Bronchial epithelial cell (primary cell): ENCODE data around the gene GTF3C4. TPM values are rescaled to one million over a fixed set of nuclear protein-coding genes. Genes with fewer than 3 reads are reported as not detected.

Experiments
- DNase-seq: peaks from one replicate; pipeline ENCODE4 v3.0.0-alpha.2; 2010; ENCODE audit warnings: low read depth
- FAIRE-seq: peaks from 2 replicates; lab custom pipeline; 2011; peaks lifted over from hg19 to GRCh38; lab: Jason Lieb, UNC
- H3K27me3 ChIP-seq: 2 replicates; pipeline ENCODE4 v1.5.1; 2011; ENCODE audit warnings: low read length; ENCODE audit not compliant: control insufficient read depth, insufficient read depth
- H3K36me3 ChIP-seq: 2 replicates; pipeline ENCODE4 v1.5.1; 2011; ENCODE audit warnings: low read length; ENCODE audit not compliant: control insufficient read depth, insufficient read depth
- H3K4me3 ChIP-seq: 2 replicates; pipeline ENCODE4 v1.5.1; 2011; ENCODE audit warnings: mild to moderate bottlenecking, low read depth, low read length, control low read depth
- total RNA-seq: library from RNA; depleted of rRNA; stranded (reverse); fragments of >200 nt; gene quantifications from 2 replicates; pipeline ENCODE4 v1.2.1, GENCODE V29; 2014
- TF ChIP-seq, protein P1 (sequence below): IDR thresholded peaks from 2 replicates; pipeline ENCODE4 v1.5.1; 2011; ENCODE audit warnings: mild to moderate bottlenecking, moderate library complexity, low read length, control low read depth, inconsistent platforms; ENCODE audit not compliant: insufficient read depth, severe bottlenecking

The GTF3C4 gene
- total RNA-seq, 1 donor from 2014 or later, result 9.5 TPM

DNA sequence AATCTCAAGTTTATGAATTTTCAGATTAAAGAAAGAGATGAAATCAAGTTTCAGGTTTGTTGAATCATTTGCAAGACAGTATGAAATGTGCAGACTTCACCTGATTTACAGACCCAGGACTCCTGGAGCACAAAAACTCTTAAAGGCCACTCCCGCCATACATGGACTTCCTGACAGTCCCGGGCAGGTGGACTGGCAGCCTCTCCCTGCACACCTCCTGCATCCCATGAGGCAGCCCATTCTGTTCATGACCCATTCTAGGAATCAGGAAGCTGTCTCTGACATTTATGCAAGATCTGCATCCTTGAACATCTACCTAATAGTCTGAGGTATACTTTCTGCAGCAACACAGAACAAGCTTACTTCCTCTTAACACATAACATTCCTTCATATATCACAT is 6.4 kb upstream of the GTF3C4 start:
- Histone ChIP-seq H3K4me3 (no peak overlapping the region), H3K36me3 (peaks cover 9% of the 10 kb centered on the region), H3K27me3 (no peaks in the 10 kb centered on the region)
- DNase-seq (no peak), FAIRE-seq (no peak)
- TF ChIP-seq, protein P1, sequence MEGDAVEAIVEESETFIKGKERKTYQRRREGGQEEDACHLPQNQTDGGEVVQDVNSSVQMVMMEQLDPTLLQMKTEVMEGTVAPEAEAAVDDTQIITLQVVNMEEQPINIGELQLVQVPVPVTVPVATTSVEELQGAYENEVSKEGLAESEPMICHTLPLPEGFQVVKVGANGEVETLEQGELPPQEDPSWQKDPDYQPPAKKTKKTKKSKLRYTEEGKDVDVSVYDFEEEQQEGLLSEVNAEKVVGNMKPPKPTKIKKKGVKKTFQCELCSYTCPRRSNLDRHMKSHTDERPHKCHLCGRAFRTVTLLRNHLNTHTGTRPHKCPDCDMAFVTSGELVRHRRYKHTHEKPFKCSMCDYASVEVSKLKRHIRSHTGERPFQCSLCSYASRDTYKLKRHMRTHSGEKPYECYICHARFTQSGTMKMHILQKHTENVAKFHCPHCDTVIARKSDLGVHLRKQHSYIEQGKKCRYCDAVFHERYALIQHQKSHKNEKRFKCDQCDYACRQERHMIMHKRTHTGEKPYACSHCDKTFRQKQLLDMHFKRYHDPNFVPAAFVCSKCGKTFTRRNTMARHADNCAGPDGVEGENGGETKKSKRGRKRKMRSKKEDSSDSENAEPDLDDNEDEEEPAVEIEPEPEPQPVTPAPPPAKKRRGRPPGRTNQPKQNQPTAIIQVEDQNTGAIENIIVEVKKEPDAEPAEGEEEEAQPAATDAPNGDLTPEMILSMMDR, result no peak

DNA sequence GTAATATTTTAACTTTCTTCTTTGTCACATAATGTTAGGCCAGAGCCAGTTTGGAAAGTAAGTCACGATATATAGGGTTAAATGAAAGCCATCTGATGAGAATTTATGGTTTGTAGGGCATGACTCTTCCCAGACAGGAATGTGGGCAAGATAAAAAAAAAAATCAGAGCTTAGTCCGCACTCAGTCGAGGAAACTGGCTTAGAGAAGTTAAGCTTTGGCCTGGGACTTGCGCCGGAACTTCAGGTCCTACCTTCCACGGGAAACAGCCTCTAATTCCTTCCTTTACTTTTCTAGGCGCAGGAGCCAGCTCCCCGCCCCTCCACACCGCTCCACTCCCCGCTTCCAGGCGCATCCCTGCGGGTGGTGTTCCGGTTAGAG is 956 bp upstream of the GTF3C4 start:
- Histone ChIP-seq H3K4me3 (peak overlapping the region; percentile 98), H3K27me3 (no peaks in the 10 kb centered on the region), H3K36me3 (peaks cover 2% of the 10 kb centered on the region)
- TF ChIP-seq, protein P1, result no peak
- peak; percentile 61 for DNase-seq
- FAIRE-seq, result no peak

DNA sequence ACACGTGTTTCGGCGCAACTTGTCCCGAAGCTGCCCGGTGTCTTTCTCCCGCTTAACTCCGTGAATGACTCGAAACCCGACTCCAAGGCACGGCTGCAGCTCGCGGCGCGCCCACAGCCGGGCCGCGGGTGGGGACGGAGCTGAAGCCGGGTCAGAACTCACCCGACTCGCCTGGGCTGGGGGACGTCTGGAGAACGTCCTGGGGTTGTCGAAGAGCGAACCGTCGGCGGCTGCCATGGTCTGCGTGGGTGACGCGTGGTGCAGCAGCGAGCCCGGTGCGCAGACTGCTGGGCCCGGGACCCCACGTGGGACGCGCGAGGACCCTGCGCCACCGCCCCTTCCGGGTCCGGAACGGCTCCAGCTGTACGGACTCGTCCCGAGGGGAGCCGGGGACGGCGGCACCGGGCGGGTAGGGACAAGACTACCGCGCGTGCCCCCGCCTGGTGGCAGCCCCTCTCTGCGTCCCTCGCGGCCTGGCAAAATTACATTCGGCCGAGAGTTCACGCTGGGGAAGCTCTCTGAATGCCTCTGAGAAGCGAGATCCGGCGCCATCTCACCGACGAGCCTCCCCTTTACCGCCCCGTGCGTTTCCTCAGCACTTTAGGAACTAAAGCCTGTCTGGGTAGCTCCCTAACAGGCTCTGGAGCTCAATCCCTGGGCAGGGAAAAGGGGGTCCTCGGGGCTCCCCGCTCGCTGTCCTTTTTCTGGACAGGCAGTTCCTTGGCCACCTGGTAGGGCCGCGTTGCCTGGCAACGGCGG is 387 bp upstream of the GTF3C4 start, which contains the start of gene DDX31:
Gene DDX31, minus strand, starts transcription at position 286 of the 759 bp plus-strand sequence. Its CDS starts 49 bp downstream, at position 237.
- peak within 1 kb of the TSS; percentile 98 for H3K4me3 ChIP-seq
- no peak for FAIRE-seq

DNA sequence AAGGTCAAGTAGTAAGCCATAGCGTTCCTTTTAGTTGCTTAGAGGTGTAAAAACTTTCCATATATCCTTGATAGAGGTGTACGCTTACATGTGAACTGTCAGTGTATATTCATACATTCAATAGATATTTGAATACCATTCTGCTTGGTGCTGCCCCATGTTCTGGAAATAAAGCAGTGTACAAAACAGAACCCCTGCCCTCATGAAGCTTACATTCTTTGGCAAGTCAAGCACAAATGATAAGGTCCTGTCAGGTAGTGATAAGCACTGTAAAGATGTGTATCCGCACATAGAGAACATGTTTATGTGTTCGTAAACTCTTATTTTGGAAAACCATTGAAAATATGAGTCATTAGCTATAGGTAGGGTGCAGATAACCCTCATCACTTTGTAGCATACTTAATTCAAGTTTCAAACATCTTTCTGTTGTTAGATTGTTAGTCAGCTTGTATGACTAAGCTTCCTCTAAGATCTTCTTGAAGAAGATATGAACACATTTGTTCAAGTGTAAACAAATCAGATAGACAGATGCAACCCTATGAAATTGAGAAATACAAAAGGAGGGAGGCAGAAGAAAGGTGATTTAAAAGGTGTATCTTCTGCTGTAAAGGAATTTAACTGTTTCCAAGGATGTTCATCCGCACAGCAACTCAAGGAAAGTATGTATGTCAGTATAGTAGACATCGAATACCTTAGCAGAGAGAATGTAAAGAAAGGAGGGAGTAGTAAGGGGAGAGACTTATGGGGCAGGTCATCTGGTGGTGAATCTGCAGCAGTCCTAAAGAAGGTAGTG is 1.6 kb downstream of the GTF3C4 start:
- TF ChIP-seq, protein P1, result no peak
- DNase-seq (peak; percentile 86), FAIRE-seq (no peak)
- Histone ChIP-seq H3K4me3 (peak overlapping the region; percentile 98), H3K27me3 (no peaks in the 10 kb centered on the region), H3K36me3 (no peaks in the 10 kb centered on the region)

More for the DNA sequence above, 387 bp upstream of the GTF3C4 start, which contains the start of gene DDX31:
- H3K27me3 ChIP-seq, result no peaks in the 10 kb centered on the region
- DNase-seq, result peak; percentile 43
- H3K36me3 ChIP-seq, result no peaks in the 10 kb centered on the region
- TF ChIP-seq, protein P1, result no peak

DNA sequence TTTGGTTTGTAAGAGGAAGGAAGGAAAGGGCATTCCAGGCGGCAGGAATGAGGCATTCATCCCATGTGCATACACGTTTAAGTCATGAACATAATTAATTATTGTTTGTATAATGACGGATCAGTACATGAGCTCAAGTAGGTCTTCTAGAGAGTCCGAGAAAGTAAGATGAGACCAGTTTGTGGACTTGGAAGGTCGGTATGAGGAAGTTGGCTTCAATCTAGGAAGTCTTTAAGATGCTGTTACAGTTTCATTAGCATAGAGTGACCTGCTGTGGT is 2.1 kb downstream of the GTF3C4 start:
- H3K27me3 ChIP-seq, result no peaks in the 10 kb centered on the region
- FAIRE-seq (no peak), DNase-seq (peak; percentile 83)
- TF ChIP-seq, protein P1, result peak; percentile 54
- no peak overlapping the region for H3K4me3 ChIP-seq
- H3K36me3 ChIP-seq, result no peaks in the 10 kb centered on the region
